Neutrophil (primary cell): ENCODE measurements around the gene PPP1R1B.

Source experiments
- H3K27ac ChIP-seq: fragments of 200-600 bp; sonication (generic); 2 replicates; pipeline ENCODE4 v1.5.1; 2016; ENCODE audit warnings: mild to moderate bottlenecking, moderate library complexity
- H3K27me3 ChIP-seq: fragments of 200-600 bp; sonication (generic); 2 replicates; pipeline ENCODE4 v1.6.0; 2016; ENCODE audit warnings: mild to moderate bottlenecking
- H3K36me3 ChIP-seq: fragments of 200-600 bp; sonication (generic); 2 replicates; pipeline ENCODE4 v1.5.1; 2017
- H3K4me1 ChIP-seq, 2 experiments: fragments of 200-600 bp in 1 of 2; sonication (generic) in 1 of 2; 1 replicate in 1 of 2; 2 replicates in 1 of 2; pipeline versions ENCODE4 v1.5.1 to v1.6.1; 2013 to 2016; ENCODE audit warnings: low read depth in 1 of 2, low read length in 1 of 2, mild to moderate bottlenecking in 1 of 2, moderate library complexity in 1 of 2; ENCODE audit not compliant: control insufficient read depth in 1 of 2, insufficient read depth in 1 of 2
- H3K4me3 ChIP-seq, 2 experiments: fragments of 200-600 bp in 1 of 2; sonication (generic) in 1 of 2; 1 replicate in 1 of 2; 2 replicates in 1 of 2; pipeline ENCODE4 v1.5.1; 2013 to 2016; ENCODE audit warnings: low read depth in 1 of 2, low read length in 1 of 2, mild to moderate bottlenecking in 1 of 2, moderate library complexity in 1 of 2
- H3K9me3 ChIP-seq: fragments of 200-600 bp; sonication (generic); 2 replicates; pipeline ENCODE4 v1.5.1; 2016
- CTCF ChIP-seq: fragments of 200-600 bp; sonication (generic); IDR thresholded peaks from 2 replicates; pipeline ENCODE4 v1.5.1; 2016; ENCODE audit warnings: antibody characterized with exemption

Gene PPP1R1B

GRCh38 chr17:39662551-39663339 lies 36.0 kb downstream of the PPP1R1B start:
- no peaks in the 10 kb centered on the region for H3K9me3 ChIP-seq
- no peak overlapping the region for H3K4me3 ChIP-seq
- H3K36me3 ChIP-seq, result peaks cover 65% of the 10 kb centered on the region
- H3K27ac ChIP-seq, result no peak overlapping the region
- H3K27me3 ChIP-seq, result peaks cover 32% of the 10 kb centered on the region
- peaks cover 0 to 5% of the 10 kb centered on the region in 2 experiments for H3K4me1 ChIP-seq
- TF ChIP-seq CTCF, result no peak

- no peak overlapping the region for H3K27ac ChIP-seq
- TF ChIP-seq CTCF, result no peak
- H3K4me1 ChIP-seq, result peaks cover 2 to 11% of the 10 kb centered on the region in 2 experiments
- H3K27me3 ChIP-seq, result peaks cover 38% of the 10 kb centered on the region
- no peak overlapping the region for H3K4me3 ChIP-seq
- H3K36me3 ChIP-seq, result peaks cover 59% of the 10 kb centered on the region
- no peaks in the 10 kb centered on the region for H3K9me3 ChIP-seq
These were observed 36.6 kb downstream of the PPP1R1B start for GRCh38 chr17:39663340-39663687.

- no peak overlapping the region for H3K4me3 ChIP-seq
- TF ChIP-seq CTCF, result no peak
- H3K36me3 ChIP-seq, result peaks cover 53% of the 10 kb centered on the region
- H3K9me3 ChIP-seq, result no peaks in the 10 kb centered on the region
- H3K27me3 ChIP-seq, result peaks cover 44% of the 10 kb centered on the region
- no peak overlapping the region for H3K27ac ChIP-seq
- H3K4me1 ChIP-seq, result peaks cover 6 to 13% of the 10 kb centered on the region in 2 experiments
These were observed 37.2 kb downstream of the PPP1R1B start for GRCh38 chr17:39663688-39664580.

GRCh38 chr17:39664581-39665561 lies 38.1 kb downstream of the PPP1R1B start, which contains the start of gene TCAP:
TCAP (plus strand) TSS chr17:39665349; CDS start chr17:39665360, 11 bp downstream.
- TF ChIP-seq CTCF, result no peak
- Histone ChIP-seq H3K36me3 (peaks cover 43% of the 10 kb centered on the region), H3K9me3 (no peaks in the 10 kb centered on the region), H3K4me3 (no peak within 1 kb of the TSS), H3K4me1 (peaks cover 6 to 13% of the 10 kb centered on the region in 2 experiments), H3K27ac (no peak within 1 kb of the TSS), H3K27me3 (peaks cover 53% of the 10 kb centered on the region)
